Left ventricle myocardium superior (tissue), 1 donor: ENCODE results near the gene CXCR6. TPM values are rescaled to one million over a fixed set of nuclear protein-coding genes. Genes with fewer than 3 reads are reported as not detected.

Source experiments
- ATAC-seq: fragments of 200-7000 bp; cut with Tn5 transposase; one replicate; pipeline ENCODE4 v1.9.1; 2020; ENCODE audit warnings: mild to moderate bottlenecking, moderate library complexity
- DNase-seq: peaks from one replicate; pipeline ENCODE4 v3.0.0-alpha.2; 2020
- intact Hi-C: fragments of 100-400 bp; cut with micrococcal nuclease; formaldehyde crosslinking; loops from one replicate; pipeline ENCODE4 v1.11.0; 2022
- total RNA-seq: library from RNA; stranded (reverse); fragmentation: NEBNext Ultra II Directional; extraction: Animal tissue kit (Norgen Biotek cat#: 25700); gene quantifications from one replicate; pipeline ENCODE4 v1.2.1, GENCODE V29; 2021
- donor health status: DM: no; HTN: yes; CAD: no; lungs with severe emphysema.

Gene CXCR6
- total RNA-seq, 1 donor from 2014 or later, result 0.59 TPM

- intact Hi-C loops, result no loop called here
- no peak for DNase-seq
- ATAC-seq, result no peak
Measured at GRCh38 chr3:45960289-45960688, 17.0 kb downstream of the CXCR6 start.

GRCh38 chr3:45962033-45962432 lies 18.8 kb downstream of the CXCR6 start:
- ATAC-seq, result no peak
- DNase-seq, result no peak
- intact Hi-C loops, result no loop called here

DNA sequence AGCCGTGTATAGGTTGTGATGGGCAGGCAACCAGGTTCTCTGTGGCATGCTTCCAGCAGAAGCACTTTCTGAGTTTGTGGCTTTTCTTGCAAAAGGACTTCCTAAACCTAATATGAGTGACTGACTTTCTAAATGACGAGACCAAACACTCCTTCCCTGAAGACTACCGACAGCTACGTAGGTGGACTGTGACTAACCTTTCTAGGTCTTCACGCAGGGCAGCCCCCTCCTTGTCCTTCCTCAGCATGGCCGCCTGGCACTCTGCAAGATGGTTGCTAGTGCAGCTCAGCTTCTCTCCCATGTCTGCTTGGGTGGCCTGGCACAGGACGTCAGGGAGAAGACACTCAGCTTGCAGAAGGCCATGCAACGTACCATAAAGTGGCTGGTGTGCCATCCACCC lies 20.9 kb downstream of the CXCR6 start:
- ATAC-seq (no peak), DNase-seq (no peak)
- intact Hi-C loops, result no loop called here

GRCh38 chr3:45965253-45965652 lies 22.0 kb downstream of the CXCR6 start:
- ATAC-seq, result no peak
- intact Hi-C loops, result no loop called here

DNA sequence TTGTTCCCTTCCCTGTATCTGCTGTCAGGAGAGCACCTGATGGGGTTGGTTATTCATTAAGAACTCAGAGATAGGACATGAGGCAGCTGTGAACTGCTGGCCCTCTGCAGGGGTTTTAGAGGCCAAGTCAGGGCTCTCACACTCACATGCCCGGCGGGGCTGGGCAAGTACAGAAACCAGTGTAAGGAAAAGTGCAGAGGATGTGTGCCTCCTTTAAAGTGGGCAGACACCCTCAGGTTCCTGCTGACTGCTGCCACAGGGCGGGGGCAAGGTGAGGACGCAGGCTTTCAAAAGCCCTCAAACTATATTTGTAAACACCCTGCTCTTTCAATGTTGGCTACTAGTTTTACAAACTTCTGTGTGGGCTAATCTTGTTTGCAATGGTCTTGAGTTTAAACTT lies 22.4 kb downstream of the CXCR6 start:
- intact Hi-C loops, result no loop called here
- ATAC-seq (no peak), DNase-seq (no peak)

More at GRCh38 chr3:45965253-45965652, 22.0 kb downstream of the CXCR6 start:
- no peak for DNase-seq

DNA sequence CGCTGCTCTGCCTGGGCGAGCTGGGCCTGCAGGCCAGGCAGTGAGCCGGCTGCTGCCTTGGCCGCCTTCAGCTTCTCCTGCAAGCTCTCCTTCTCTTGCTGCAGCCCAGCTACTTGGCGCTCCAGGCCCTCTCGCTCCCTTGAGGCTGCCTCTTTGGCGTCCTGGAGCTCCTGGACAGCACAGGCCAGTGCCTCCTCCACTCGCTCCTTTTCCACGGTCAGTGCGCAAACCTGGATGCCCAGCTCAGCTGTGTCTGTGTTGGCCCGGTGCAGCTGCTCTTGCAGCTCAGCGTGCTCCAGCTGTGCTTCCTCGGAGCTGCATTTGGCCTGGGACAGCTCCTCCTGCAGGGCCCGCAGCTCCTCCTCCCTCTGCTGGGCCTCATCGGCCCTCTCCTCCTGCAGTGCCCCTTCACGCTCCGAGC lies 23.1 kb downstream of the CXCR6 start:
- ATAC-seq (peak; percentile 59), DNase-seq (peak; percentile 57)
- intact Hi-C loops, result no loop called here

- ATAC-seq (peak; percentile 72), DNase-seq (peak; percentile 66)
- intact Hi-C loops, result no loop called here
Measured at GRCh38 chr3:45966950-45967640, 23.8 kb downstream of the CXCR6 start.

DNA sequence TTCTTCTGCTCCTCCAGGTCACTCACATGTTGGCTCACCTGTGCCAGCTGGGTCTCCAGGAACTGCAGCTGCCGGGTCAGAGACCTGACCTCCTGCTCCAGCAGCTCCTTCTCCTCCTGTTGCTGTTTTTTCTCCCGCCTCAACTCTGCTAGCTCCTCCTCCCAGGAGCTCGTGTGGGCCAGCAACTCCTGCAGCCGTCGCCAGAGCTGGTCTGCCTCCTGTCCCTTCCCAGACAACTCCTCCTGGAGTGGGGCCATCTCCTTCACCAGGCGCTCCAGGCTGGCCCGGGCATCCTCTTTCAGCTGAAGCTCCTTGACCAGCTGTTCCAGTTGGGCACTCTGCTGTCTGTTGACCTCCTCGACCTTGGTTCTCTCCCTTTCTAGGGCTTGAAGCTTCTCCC lies 24.5 kb downstream of the CXCR6 start:
- intact Hi-C loops, result no loop called here
- ATAC-seq (peak; percentile 41), DNase-seq (peak; percentile 51)

- intact Hi-C loops, result no loop called here
- DNase-seq, result peak; percentile 42
- peak; percentile 43 for ATAC-seq
Measured at GRCh38 chr3:45968149-45968548, 24.9 kb downstream of the CXCR6 start.

DNA sequence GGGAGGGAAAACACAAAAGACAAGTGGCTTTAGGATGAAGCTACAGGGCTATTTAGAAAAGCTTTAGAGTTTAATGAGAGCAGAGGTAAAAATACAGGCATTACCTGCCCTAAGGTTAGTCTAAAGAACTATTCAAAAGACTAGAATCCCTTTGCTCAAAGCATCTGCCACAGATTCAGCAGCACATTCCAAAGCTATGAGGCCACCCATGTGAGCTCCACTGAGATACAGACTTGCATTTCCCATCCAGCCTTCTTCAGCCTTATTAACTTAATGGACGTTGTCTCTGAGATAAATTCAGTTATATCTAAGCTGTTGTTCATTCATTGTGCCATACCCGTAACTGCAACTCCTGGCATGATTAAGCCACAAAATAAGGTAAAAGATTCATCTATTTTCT lies 25.4 kb downstream of the CXCR6 start:
- intact Hi-C loops, result no loop called here
- ATAC-seq, result peak; percentile 48

GRCh38 chr3:45969116-45969515 lies 25.9 kb downstream of the CXCR6 start:
- no peak for DNase-seq
- ATAC-seq, result no peak
- intact Hi-C loops, result no loop called here

More for the DNA sequence above, 25.4 kb downstream of the CXCR6 start:
- DNase-seq, result no peak

GRCh38 chr3:45969953-45970352 lies 26.7 kb downstream of the CXCR6 start:
- intact Hi-C loops, result no loop called here
- no peak for ATAC-seq
- no peak for DNase-seq

DNA sequence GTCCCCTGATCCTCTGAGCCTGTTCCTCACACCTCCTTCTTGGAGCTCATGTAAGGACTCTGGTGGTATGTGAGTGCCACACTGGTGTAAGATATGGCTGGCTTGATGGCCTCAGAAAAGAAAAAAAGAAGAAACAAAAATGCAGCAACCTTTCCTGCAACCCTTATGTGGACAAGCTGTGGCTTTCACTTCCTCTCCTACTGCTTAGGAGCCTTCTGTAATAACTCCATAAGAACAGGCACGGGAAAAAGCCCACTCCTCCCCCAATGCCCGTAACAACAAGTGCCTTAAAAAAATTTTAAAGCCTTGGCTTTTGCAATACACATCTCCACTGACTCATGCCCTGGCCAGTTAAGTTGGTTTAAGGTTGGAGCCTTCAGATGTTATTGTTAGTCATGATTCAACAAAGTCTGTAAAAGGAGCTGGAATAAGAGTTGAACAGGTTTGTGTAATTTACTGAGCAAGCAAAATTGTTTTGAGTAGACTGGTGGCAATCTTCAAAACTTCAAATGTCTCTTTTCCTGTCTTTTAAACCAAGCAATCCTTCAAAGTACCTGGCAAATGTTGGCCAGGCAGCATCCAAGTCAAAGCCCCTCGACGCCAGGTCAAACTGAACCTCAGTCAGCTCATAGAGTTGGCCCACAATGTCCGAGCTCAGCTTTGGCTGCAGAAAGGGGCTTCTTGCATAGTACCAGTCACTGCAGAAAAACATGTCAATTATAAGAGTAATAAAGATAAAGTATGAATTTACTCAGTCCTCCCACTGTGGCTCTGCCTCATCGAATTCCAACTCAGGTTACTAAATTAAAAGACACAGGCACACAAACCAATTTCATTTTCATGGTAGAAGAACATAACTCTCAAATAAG lies 29.5 kb downstream of the CXCR6 start:
- no peak for DNase-seq
- intact Hi-C loops, result no loop called here
- peak; percentile 29 for ATAC-seq

- DNase-seq (no peak), ATAC-seq (no peak)
Measured at GRCh38 chr3:45974686-45975085, 31.4 kb downstream of the CXCR6 start.

DNA sequence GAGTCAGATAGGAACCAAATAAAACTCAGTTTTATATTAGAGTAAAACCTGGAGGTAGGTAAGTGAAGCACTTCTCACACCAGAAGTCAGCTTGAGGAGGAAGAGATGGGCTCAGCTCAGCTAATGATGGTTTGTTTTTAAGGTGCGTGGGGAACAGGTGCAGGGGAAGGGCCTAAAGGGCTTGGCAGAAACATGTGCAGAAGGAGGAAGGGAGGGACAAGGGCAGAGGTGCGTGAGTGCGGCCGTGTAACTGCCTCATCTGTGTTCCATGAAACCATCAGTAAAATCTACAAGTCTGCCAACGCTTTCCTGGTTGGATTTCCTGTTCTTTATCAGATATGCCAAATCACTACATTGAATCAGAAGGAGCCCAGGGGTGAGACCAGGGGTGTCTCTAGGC lies 32.4 kb downstream of the CXCR6 start:
- ATAC-seq, result no peak

More at GRCh38 chr3:45974686-45975085, 31.4 kb downstream of the CXCR6 start:
- intact Hi-C loops, result no loop called here

DNA sequence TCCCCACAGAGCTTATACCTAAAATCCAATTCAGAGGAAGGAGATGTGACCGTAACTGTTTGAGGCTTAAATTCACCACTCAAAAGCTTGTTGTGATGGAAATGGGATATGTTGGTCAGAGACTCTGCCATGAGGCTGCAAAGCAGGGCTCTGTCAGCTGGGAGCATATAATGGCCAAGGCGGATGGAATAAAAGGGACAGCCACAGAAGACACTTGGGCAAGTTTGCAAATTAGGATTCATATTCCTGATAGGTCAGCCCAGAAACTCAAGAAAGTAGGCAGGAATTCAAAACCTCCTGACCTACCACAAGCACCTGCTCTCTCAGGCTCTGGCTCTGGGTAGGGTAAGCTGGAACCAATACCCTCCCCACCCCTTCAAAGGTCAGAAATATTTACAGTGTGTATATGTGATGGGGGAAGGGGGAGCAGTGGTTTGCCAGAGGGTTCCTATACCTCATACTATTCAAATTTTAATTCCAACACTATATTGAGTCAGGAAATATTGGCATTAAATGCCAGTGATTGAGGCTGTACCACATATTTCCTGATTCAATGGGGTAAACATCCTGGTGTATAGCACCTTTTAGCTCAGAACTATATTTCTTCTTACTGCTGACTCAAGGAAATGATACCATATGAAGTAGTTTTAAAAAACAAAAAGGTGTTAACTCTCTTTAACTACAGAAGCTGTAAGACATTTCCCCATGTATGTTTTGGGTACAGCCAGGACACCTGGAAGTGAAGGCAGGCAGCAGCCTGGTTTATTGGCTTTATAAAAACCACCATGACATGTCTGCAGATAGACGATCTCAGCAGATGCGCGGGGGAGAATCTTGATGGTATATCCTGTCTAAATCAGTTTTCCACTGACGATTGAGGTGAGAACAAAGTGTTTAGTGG lies 33.2 kb downstream of the CXCR6 start:
- no peak for ATAC-seq
- intact Hi-C loops, result no loop called here

More for the DNA sequence above, 32.4 kb downstream of the CXCR6 start:
- intact Hi-C loops, result no loop called here
- DNase-seq, result no peak

DNA sequence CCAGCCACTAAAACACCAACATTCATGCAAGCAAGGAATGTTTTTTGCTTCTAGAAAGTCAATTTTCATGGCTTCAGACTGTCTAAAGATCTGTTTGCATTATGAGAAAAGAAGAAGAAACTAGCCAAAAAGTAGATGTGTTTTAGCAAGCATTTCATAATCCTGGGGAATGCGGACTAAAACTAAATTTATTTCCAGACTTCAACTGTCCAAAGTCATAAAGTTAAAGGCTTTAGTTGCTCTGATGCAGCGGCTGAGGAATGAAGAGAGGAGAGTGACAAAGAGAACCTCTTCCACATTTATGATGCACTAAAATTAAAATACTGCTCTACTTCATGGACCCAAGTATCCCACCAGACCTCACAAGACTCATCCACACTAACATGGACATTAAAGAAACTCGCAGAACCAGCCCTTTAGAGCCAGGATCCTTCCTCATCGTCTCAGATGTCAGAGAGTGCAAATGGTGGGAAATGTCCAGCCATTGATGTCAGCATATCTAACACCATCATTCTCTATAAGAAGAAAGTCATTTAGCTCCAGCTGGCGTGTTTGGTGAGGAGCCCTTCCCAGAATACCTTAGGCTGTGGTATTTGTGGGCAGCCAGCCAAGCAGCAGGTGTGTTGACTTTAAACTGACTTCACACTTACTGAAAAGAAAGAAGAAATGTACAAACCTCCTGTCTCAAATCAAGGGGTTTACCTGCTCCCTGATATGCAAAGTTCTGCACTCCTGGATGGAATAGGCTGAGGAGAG lies 34.9 kb downstream of the CXCR6 start:
- ATAC-seq (no peak), DNase-seq (no peak)
- intact Hi-C loops, result no loop called here

More for the DNA sequence above, 33.2 kb downstream of the CXCR6 start:
- no peak for DNase-seq

DNA sequence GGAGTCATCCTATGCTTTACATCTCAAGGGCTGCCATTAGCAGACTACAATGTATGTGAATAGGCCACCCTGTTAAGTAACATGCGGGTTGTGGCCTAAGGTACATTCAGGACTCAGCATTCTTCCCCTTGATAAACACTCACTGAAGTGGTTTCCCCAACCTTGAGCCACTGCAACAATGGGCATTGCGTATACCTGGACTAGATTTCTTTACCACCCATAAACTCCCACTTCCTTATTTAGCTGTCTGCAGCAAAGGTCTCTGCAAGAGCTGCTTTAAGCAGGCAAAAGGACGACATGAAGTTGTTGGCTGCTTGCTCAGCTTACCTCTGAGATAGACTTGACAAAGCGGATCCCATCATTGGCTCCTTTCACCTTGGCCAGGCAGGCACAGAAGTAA lies 36.1 kb downstream of the CXCR6 start:
- no peak for ATAC-seq
- no peak for DNase-seq
- intact Hi-C loops, result no loop called here
